ENCODE data around the gene HDAC4. TPM values are rescaled to one million over a fixed set of nuclear protein-coding genes. Genes with fewer than 3 reads are reported as not detected.

Gene HDAC4
- total and polyA plus RNA-seq, 9 of the 15 experiments (the other 6 are each of a cell fraction or from before 2014, with no cell fraction given): 0.11 to 20.2 (median 4.0) TPM

GRCh38 chr2:239055756-239056493 is 344.9 kb downstream of the HDAC4 start:
- H3K4me1 ChIP-seq (replicated peaks in 1 of 2; ENCODE audit: control insufficient read depth in 2 of 2, insufficient read depth in 2 of 2, low read length in 2 of 2): peaks cover 0 to 7% of the 10 kb centered on the region in 2 experiments; a peak in 2 of 5 replicates
- in situ Hi-C loops (cut with MboI) (no loop called here), intact Hi-C loops (cut with micrococcal nuclease) (no loop called here)
- no peaks in the 10 kb centered on the region for H3K36me3 ChIP-seq (ENCODE audit: control insufficient read depth, insufficient read depth, low read length)
- ATAC-seq: no peak
- H3K9me3 ChIP-seq (replicated peaks; ENCODE audit: control insufficient read depth, insufficient read depth, low read depth, low read length): no peaks in the 10 kb centered on the region
- no peak for TF ChIP-seq ZBTB2 (IDR thresholded peaks at IDR 0.05)
- no peaks in the 10 kb centered on the region for H3K9me1 ChIP-seq (ENCODE audit: control insufficient read depth, insufficient read depth, low read length)
- POLR2A ChIA-PET: interaction anchor here (0.8 kb wide), 1 partner anchor 443 kb away, joined by 3 read pairs; no protein-coding TSS in a partner anchor
- no TSS peak for BruUV-seq (replicated peaks)
- H3K9ac ChIP-seq (ENCODE audit: insufficient read depth in 1 of 2, low read depth in 2 of 2, low read length in 2 of 2): no peak overlapping the region
- no peak overlapping the region for H2AFZ ChIP-seq (ENCODE audit: low read depth, low read length)
- no peak overlapping the region for H3K27ac ChIP-seq (ENCODE audit: extremely low read depth, low read depth, low read length)
- H3K4me2 ChIP-seq (ENCODE audit: insufficient read depth, low read length): no peak overlapping the region
- CTCF ChIA-PET (ENCODE audit: low intra/inter-chr PET ratio): no interaction called here
- no peaks in the 10 kb centered on the region for H3K79me2 ChIP-seq (ENCODE audit: control insufficient read depth, insufficient read depth, low read length)
- H4K20me1 ChIP-seq (replicated peaks; ENCODE audit: control insufficient read depth, insufficient read depth, low read length): no peaks in the 10 kb centered on the region
- no peaks in the 10 kb centered on the region for H3K27me3 ChIP-seq (ENCODE audit: control insufficient read depth in 2 of 2, insufficient read depth in 2 of 2, low read length in 2 of 2)
- H3K4me3 ChIP-seq: no peak overlapping the region
- 79% methylated on average over 17 of the region's 20 CpGs for WGBS (ENCODE audit: insufficient coverage, low coverage, missing lambda C conversion rate)
- no peak for FAIRE-seq
- no peak for DNase-seq (ENCODE audit: extremely low read depth in 1 of 4, low spot score in 3 of 4)

- no TSS peak for BruUV-seq (replicated peaks)
- Histone ChIP-seq H3K9me3 (replicated peaks; ENCODE audit: control insufficient read depth, insufficient read depth, low read depth, low read length) (no peaks in the 10 kb centered on the region), H3K79me2 (ENCODE audit: control insufficient read depth, insufficient read depth, low read length) (no peaks in the 10 kb centered on the region), H3K4me3 (no peak overlapping the region), H2AFZ (ENCODE audit: low read depth, low read length) (no peak overlapping the region), H3K4me1 (replicated peaks in 1 of 2; ENCODE audit: control insufficient read depth in 2 of 2, insufficient read depth in 2 of 2, low read length in 2 of 2) (peaks cover 0 to 7% of the 10 kb centered on the region in 2 experiments; a peak in 2 of 5 replicates), H3K9me1 (ENCODE audit: control insufficient read depth, insufficient read depth, low read length) (no peaks in the 10 kb centered on the region), H3K36me3 (ENCODE audit: control insufficient read depth, insufficient read depth, low read length) (no peaks in the 10 kb centered on the region), H3K4me2 (ENCODE audit: insufficient read depth, low read length) (no peak overlapping the region), H3K9ac (ENCODE audit: insufficient read depth in 1 of 2, low read depth in 2 of 2, low read length in 2 of 2) (no peak overlapping the region), H3K27ac (ENCODE audit: extremely low read depth, low read depth, low read length) (no peak overlapping the region), H4K20me1 (replicated peaks; ENCODE audit: control insufficient read depth, insufficient read depth, low read length) (no peaks in the 10 kb centered on the region), H3K27me3 (ENCODE audit: control insufficient read depth in 2 of 2, insufficient read depth in 2 of 2, low read length in 2 of 2) (no peaks in the 10 kb centered on the region)
- WGBS (ENCODE audit: insufficient coverage, low coverage, missing lambda C conversion rate): 93% methylated on average over 8 of the region's 8 CpGs
- CTCF ChIA-PET (ENCODE audit: low intra/inter-chr PET ratio): no interaction called here
- intact Hi-C loops (cut with micrococcal nuclease) (no loop called here), in situ Hi-C loops (cut with MboI) (no loop called here)
- DNase-seq (ENCODE audit: extremely low read depth in 1 of 4, low spot score in 3 of 4) (no peak), ATAC-seq (no peak), FAIRE-seq (no peak)
- POLR2A ChIA-PET: no interaction called here
- TF ChIP-seq CREB1 (IDR thresholded peaks at IDR 0.05) (no peak), CREB1 (CRISPR knock-in tag; IDR thresholded peaks at IDR 0.05) (no peak), ZBTB33 (CRISPR knock-in tag; IDR thresholded peaks at IDR 0.05) (no peak), CREB5 (CRISPR knock-in tag; IDR thresholded peaks at IDR 0.05) (no peak), CGGBP1 (CRISPR knock-in tag; IDR thresholded peaks at IDR 0.05) (no peak), BRD4 (IDR thresholded peaks at IDR 0.05) (no peak), MYNN (IDR thresholded peaks at IDR 0.05) (no peak), MYNN (CRISPR knock-in tag; IDR thresholded peaks at IDR 0.05) (no peak), ETS2 (tag; IDR thresholded peaks at IDR 0.05; ENCODE audit: borderline replicate concordance, poor library complexity, severe bottlenecking) (no peak)
These were observed 345.9 kb downstream of the HDAC4 start for GRCh38 chr2:239054921-239055320.
